ENCODE measurements around the gene MINDY4B.

The MINDY4B gene

DNA sequence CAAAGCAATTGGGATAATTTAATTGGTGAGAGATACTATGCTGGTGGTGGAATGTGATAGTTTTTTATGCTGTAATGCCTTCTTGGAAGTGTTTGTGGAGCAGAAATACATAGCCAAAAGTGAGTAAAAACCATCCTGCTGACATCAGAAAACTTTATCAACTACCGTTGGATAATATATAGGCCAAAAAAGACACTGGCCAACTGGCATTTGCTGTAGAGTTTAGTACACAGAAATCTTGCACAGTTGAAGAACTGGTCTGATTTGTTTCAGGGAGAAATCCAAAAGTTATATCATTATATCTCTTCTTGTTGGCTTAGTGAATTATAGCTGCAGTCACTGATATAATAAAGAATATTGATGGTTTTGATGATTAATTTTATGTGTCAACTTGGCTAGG is 507 bp upstream of the MINDY4B start:
- no peak overlapping the region for H3K4me3 ChIP-seq (ENCODE audit: low read depth, low read length)
- in situ Hi-C loops (cut with HindIII; ENCODE audit: low sequenced_read_pairs) = no loop called here
- TF ChIP-seq, protein P1, sequence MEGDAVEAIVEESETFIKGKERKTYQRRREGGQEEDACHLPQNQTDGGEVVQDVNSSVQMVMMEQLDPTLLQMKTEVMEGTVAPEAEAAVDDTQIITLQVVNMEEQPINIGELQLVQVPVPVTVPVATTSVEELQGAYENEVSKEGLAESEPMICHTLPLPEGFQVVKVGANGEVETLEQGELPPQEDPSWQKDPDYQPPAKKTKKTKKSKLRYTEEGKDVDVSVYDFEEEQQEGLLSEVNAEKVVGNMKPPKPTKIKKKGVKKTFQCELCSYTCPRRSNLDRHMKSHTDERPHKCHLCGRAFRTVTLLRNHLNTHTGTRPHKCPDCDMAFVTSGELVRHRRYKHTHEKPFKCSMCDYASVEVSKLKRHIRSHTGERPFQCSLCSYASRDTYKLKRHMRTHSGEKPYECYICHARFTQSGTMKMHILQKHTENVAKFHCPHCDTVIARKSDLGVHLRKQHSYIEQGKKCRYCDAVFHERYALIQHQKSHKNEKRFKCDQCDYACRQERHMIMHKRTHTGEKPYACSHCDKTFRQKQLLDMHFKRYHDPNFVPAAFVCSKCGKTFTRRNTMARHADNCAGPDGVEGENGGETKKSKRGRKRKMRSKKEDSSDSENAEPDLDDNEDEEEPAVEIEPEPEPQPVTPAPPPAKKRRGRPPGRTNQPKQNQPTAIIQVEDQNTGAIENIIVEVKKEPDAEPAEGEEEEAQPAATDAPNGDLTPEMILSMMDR (IDR thresholded peaks at IDR 0.05; ENCODE audit: low read depth, low read length) = no peak
- DNase-seq (ENCODE audit: low read depth, low spot score) = no peak

DNA sequence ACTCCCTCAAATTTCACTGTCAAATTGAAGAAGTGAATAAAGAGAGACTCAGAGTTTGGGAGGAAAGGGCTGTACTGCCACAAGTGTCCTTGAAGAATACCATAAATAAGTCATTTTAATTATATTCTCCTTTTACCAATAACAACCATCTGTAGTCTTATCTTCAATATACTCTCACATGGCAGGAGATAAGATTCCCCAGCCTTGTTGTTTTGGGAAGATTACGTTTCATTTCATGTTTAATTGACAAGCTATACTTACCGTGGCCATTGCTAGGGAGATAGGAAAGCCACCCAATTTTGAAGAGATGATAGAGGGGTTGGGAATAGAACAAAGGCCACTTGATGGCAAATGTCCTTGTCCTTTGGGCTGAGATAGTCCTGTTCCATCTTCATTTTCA is 2.3 kb downstream of the MINDY4B start:
- in situ Hi-C loops (cut with HindIII; ENCODE audit: low sequenced_read_pairs) = no loop called here
- no peak overlapping the region for H3K4me3 ChIP-seq (ENCODE audit: low read depth, low read length)
- DNase-seq (ENCODE audit: low read depth, low spot score) = no peak
- TF ChIP-seq, protein P1 (IDR thresholded peaks at IDR 0.05; ENCODE audit: low read depth, low read length) = no peak

DNA sequence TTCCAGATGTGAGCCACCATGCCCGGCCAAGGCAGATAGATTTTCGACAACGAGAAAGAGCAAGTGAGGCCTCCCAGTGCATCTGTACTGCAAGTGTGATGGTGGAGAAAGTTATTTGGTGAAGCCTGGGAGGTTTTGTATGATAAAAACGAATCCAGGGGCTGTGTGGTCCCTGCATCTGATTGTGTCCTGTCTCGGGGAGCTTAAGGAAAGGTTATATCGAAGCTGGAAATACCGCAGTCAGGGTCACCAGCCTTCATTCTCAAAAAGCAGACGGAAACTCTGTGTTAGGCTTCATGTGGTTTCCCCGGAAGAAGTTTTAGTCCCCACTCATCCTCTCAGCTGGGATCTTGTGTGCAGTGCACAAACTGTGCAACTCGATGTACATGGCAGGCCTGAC is 3.4 kb downstream of the MINDY4B start:
- in situ Hi-C loops (cut with HindIII; ENCODE audit: low sequenced_read_pairs) = no loop called here
- no peak for DNase-seq (ENCODE audit: low read depth, low spot score)
- TF ChIP-seq, protein P1 (IDR thresholded peaks at IDR 0.05; ENCODE audit: low read depth, low read length) = no peak
- H3K4me3 ChIP-seq (ENCODE audit: low read depth, low read length) = no peak overlapping the region

DNA sequence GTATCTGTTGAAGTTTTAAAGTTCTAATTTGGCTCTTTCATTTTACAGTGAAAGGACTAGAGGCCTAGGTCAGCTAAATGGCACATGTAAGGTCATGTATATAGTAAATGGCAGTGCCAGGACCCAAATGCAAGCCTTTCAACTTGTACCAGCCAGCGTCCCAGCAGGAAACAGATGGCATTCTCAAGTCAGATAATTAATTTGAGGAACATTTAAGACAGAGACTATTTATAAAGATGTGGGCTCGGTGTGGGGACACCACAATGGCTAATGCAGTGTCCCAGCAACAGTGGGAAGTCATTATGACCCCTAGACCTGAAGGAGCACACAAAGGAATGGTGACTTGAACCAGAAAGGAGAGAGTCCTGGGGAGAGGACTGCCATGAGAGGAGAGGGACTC is 6.1 kb downstream of the MINDY4B start:
- no peak for DNase-seq (ENCODE audit: low read depth, low spot score)
- TF ChIP-seq, protein P1 (IDR thresholded peaks at IDR 0.05; ENCODE audit: low read depth, low read length) = no peak
- H3K4me3 ChIP-seq (ENCODE audit: low read depth, low read length) = no peak overlapping the region
- in situ Hi-C loops (cut with HindIII; ENCODE audit: low sequenced_read_pairs) = no loop called here

DNA sequence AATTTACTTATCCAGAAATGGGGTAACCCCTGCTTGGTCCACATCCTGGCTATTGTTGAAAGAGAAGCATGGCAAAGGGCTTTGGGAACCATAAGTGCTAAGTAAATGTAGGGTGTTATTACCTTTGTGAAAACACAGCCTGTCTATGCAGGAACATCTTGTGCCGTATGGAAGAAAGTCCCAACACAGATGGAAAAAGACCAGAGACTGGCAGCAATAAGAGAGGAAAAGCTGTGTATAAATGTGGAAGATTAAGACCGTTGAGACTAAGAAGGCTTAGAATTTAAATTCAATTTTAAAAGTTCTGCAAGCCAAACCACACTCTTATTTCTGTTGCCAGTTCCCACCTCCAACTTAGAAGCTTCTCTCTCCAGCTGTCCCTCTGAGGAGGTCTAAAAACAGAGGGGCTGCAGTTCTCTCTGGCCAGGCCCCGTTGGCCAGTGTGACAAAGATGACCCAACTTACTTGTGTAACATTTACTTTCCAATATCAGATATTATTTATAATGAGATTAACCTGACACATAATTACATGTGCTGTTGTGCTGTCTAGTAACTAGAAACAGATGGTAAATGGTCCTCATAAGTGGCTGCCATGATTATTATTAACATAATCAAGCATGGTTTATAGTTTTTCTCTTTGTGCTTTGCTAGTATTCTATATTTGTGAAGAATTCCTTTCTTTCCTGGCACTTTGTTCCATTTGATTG is 7.0 kb downstream of the MINDY4B start:
- H3K4me3 ChIP-seq (ENCODE audit: low read depth, low read length) = no peak overlapping the region
- DNase-seq (ENCODE audit: low read depth, low spot score) = no peak
- in situ Hi-C loops (cut with HindIII; ENCODE audit: low sequenced_read_pairs) = no loop called here
- TF ChIP-seq, protein P1 (IDR thresholded peaks at IDR 0.05; ENCODE audit: low read depth, low read length) = no peak

DNA sequence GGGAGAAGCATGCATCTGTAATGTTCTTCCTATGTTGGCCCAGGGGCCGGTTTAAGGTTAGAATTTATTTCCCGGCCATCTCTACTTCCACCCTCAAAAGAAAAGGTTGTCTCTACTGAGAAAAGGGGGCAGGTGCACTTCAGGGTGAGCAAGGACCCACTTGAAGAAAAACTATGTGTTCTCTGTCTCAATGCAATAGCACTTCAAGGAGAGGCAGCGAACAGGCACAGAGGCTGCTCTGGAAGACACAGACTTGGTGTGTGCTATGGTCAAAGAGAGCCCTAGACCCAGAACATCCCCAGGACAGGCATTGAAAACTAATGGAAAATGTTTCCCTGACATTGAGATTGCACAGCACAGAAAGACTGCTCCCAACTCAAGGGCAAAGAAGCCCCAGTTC is 7.6 kb downstream of the MINDY4B start:
- TF ChIP-seq, protein P1 (IDR thresholded peaks at IDR 0.05; ENCODE audit: low read depth, low read length) = no peak
- no peak overlapping the region for H3K4me3 ChIP-seq (ENCODE audit: low read depth, low read length)
- in situ Hi-C loops (cut with HindIII; ENCODE audit: low sequenced_read_pairs) = no loop called here
- no peak for DNase-seq (ENCODE audit: low read depth, low spot score)
